22Rv1 (cell line): Measurements from ENCODE around the gene IMMP2L.

Experiments
- ZFX ChIP-seq: fragments of 450-650 bp; IDR thresholded peaks from 2 replicates; pipeline ENCODE4 v1.6.1; 2017; ENCODE audit warnings: antibody characterized with exemption, borderline replicate concordance
- TF ChIP-seq, protein P1 (sequence below): fragments of 450-650 bp; IDR thresholded peaks from 2 replicates; pipeline ENCODE4 v1.5.1; 2017; ENCODE audit warnings: mild to moderate bottlenecking

DNA sequence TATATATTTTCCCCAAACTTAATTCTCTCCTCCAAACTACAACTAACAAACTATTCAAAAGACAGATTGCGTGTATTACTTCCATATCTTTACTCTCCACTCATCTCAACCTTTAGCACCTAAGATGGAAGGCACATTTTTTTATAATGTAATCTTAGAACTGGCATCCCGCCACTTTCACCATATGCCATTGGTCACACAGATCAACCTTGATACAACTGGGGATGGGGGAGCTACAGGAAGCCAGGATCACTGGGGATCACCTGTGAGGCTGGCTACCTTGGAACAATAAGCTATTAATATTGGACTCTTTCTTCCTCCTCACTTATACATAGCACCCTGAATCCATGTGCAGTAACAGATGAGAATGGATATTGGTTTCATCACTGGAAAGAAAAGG is 941.0 kb downstream of the IMMP2L start:
- TF ChIP-seq, protein P1, sequence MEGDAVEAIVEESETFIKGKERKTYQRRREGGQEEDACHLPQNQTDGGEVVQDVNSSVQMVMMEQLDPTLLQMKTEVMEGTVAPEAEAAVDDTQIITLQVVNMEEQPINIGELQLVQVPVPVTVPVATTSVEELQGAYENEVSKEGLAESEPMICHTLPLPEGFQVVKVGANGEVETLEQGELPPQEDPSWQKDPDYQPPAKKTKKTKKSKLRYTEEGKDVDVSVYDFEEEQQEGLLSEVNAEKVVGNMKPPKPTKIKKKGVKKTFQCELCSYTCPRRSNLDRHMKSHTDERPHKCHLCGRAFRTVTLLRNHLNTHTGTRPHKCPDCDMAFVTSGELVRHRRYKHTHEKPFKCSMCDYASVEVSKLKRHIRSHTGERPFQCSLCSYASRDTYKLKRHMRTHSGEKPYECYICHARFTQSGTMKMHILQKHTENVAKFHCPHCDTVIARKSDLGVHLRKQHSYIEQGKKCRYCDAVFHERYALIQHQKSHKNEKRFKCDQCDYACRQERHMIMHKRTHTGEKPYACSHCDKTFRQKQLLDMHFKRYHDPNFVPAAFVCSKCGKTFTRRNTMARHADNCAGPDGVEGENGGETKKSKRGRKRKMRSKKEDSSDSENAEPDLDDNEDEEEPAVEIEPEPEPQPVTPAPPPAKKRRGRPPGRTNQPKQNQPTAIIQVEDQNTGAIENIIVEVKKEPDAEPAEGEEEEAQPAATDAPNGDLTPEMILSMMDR: no peak
- TF ChIP-seq ZFX: no peak
